Esophagus muscularis mucosa (tissue), 4 donors: Measurements from ENCODE around the gene DIRAS1.

ENCODE experiments used
- EP300 ChIP-seq: sonication (generic); formaldehyde crosslinking; IDR thresholded peaks from one replicate; pipeline ENCODE4 v1.6.1; 2017; ENCODE audit warnings: antibody characterized with exemption
- POLR2A ChIP-seq: fragments of 450-650 bp; IDR thresholded peaks from one replicate; pipeline ENCODE4 v1.6.1; 2017; ENCODE audit warnings: antibody characterized with exemption, moderate library complexity, mild to moderate bottlenecking, low read depth
- POLR2AphosphoS5 ChIP-seq, 2 donors: sonication (generic); formaldehyde crosslinking; IDR thresholded peaks; one replicate each; pipeline ENCODE4 v1.6.1; 2017; ENCODE audit warnings: antibody characterized with exemption in 2 of 2
- TF ChIP-seq, protein P1 (sequence below), 3 experiments: fragments of 200-600 bp in 2 of 3; fragments of 450-650 bp in 1 of 3; sonication (generic) in 2 of 3; IDR thresholded peaks; one replicate each; pipeline ENCODE4 v1.5.1; 2017 to 2019; ENCODE audit warnings: antibody characterized with exemption in 3 of 3, mild to moderate bottlenecking in 2 of 3, moderate library complexity in 1 of 3

DNA sequence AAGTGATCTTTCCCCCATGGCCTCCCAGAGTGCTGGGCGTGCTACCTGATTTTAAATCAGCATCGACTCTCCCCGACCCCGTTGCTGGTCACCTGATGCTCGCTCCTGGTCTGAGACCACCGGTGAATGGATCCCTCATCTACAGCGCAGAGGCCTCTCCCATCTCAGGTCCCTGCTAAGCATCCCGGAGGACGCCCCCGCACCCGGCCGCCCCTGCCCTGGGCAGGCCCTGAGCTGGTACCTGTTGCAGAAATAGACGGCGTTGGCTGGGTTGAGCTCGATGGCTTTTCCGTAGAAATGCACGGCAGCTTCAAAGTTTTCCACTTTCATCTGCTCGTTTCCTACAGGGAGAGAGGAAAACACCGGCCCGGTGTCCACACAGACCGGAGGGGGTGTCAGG lies 43.8 kb upstream of the DIRAS1 start:
- TF ChIP-seq, protein P1, sequence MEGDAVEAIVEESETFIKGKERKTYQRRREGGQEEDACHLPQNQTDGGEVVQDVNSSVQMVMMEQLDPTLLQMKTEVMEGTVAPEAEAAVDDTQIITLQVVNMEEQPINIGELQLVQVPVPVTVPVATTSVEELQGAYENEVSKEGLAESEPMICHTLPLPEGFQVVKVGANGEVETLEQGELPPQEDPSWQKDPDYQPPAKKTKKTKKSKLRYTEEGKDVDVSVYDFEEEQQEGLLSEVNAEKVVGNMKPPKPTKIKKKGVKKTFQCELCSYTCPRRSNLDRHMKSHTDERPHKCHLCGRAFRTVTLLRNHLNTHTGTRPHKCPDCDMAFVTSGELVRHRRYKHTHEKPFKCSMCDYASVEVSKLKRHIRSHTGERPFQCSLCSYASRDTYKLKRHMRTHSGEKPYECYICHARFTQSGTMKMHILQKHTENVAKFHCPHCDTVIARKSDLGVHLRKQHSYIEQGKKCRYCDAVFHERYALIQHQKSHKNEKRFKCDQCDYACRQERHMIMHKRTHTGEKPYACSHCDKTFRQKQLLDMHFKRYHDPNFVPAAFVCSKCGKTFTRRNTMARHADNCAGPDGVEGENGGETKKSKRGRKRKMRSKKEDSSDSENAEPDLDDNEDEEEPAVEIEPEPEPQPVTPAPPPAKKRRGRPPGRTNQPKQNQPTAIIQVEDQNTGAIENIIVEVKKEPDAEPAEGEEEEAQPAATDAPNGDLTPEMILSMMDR (IDR thresholded peaks at IDR 0.05), result no peak
- TF ChIP-seq POLR2A (no peak), POLR2AphosphoS5 (IDR thresholded peaks at IDR 0.05) (no peak), EP300 (no peak)
